Endodermal cell (in vitro differentiated cells): ENCODE results near the gene TNRC18. TPM values are rescaled to one million over a fixed set of nuclear protein-coding genes. Genes with fewer than 3 reads are reported as not detected.

Source experiments
- DNase-seq: peaks from one replicate; pipeline ENCODE4 v3.0.0-alpha.2; 2017
- H3K27ac ChIP-seq: 2 replicates; pipeline ENCODE4 v1.5.1; 2013; ENCODE audit warnings: mild to moderate bottlenecking, low read depth, low read length, moderate library complexity
- H3K27me3 ChIP-seq: 2 replicates; pipeline ENCODE4 v1.6.1; 2013; ENCODE audit warnings: mild to moderate bottlenecking, low read length, moderate library complexity; ENCODE audit not compliant: insufficient read depth, control insufficient read depth, poor library complexity, severe bottlenecking
- H3K36me3 ChIP-seq: 2 replicates; pipeline ENCODE4 v1.7.0; 2013; ENCODE audit warnings: mild to moderate bottlenecking, low read length, moderate library complexity; ENCODE audit not compliant: control insufficient read depth, insufficient read depth
- H3K4me1 ChIP-seq: one replicate; pipeline ENCODE4 v1.7.0; 2013; ENCODE audit warnings: low read length; ENCODE audit not compliant: control insufficient read depth, insufficient read depth
- H3K4me3 ChIP-seq: 2 replicates; pipeline ENCODE4 v1.5.1; 2013; ENCODE audit warnings: mild to moderate bottlenecking, low read length, moderate library complexity
- H3K9ac ChIP-seq: 2 replicates; pipeline ENCODE4 v1.6.1; 2013; ENCODE audit warnings: mild to moderate bottlenecking, low read length, moderate library complexity; ENCODE audit not compliant: poor library complexity, severe bottlenecking; ENCODE audit errors: extremely low read depth
- H3K9me3 ChIP-seq: 2 replicates; pipeline ENCODE4 v1.6.1; 2013; ENCODE audit warnings: mild to moderate bottlenecking, low read length, moderate library complexity; ENCODE audit not compliant: control insufficient read depth
- H3K27ac Mint-ChIP-seq: 2 replicates; pipeline ENCODE4 v1.8.0; 2020; ENCODE audit warnings: mixed read lengths
- H3K27me3 Mint-ChIP-seq: 2 replicates; pipeline ENCODE4 v1.8.0; 2021; ENCODE audit warnings: mild to moderate bottlenecking, mixed read lengths; ENCODE audit not compliant: insufficient read depth
- H3K36me3 Mint-ChIP-seq: 2 replicates; pipeline ENCODE4 v1.8.0; 2020; ENCODE audit warnings: low read depth, mixed read lengths
- H3K4me1 Mint-ChIP-seq: 2 replicates; pipeline ENCODE4 v1.8.0; 2020; ENCODE audit warnings: mixed read lengths
- H3K4me3 Mint-ChIP-seq: 2 replicates; pipeline ENCODE4 v1.8.0; 2020; ENCODE audit warnings: mild to moderate bottlenecking, moderate library complexity, mixed read lengths
- H3K9me3 Mint-ChIP-seq: 2 replicates; pipeline ENCODE4 v1.8.0; 2020; ENCODE audit warnings: mild to moderate bottlenecking, mixed read lengths
- WGBS, 2 experiments: methylation state at CpG; one replicate each; pipeline versions ENCODE4 v1.1.5 to v1.1.7; 2013; ENCODE audit warnings: missing lambda C conversion rate in 2 of 2, mixed read lengths in 1 of 2; ENCODE audit not compliant: insufficient coverage in 1 of 2, insufficient read length in 1 of 2; 5-methylcytosine and 5-hydroxymethylcytosine counted together
- total RNA-seq, 2 donors: library from RNA; stranded (reverse); fragmentation: NEBNext Ultra II Directional in 1 of 2; extraction: Animal tissue kit (Norgen Biotek cat#: 25700) in 1 of 2; gene quantifications; 2 replicates in 1 of 2; 3 replicates in 1 of 2; pipeline ENCODE4 v1.2.1, GENCODE V29; 2021
- TF ChIP-seq, protein P1 (sequence below): fragments of 200-600 bp; sonication (generic); conservative IDR thresholded peaks from 2 replicates; pipeline ENCODE4 v1.5.0; 2021; ENCODE audit warnings: antibody characterized with exemption, mild to moderate bottlenecking

Gene TNRC18
- total RNA-seq, 2 donors from 2014 or later = 103 to 136 TPM

DNA sequence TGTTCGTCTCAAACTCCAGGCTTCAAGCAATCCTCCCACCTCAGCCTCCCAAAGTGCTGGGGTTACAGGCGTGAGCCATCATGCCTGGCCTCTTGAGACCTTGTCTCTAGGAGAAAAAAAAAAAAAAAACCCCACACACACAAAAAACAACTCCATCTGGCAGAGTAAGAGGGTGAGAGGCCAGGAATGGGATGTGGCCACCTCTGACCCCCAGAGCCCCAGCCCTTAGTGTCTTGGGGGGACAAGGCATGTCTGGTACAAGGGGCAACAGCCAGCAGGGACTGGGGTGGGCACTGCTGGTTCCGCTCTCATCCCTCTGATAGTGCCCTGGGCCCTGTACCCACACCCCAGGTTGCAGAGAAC lies 15.6 kb upstream of the TNRC18 start:
- Histone ChIP-seq H3K27ac (no peak overlapping the region), H3K27me3 (no peaks in the 10 kb centered on the region), H3K4me3 (no peak overlapping the region), H3K9me3 (peaks cover 18% of the 10 kb centered on the region), H3K9ac (no peak overlapping the region), H3K36me3 (peaks cover 5% of the 10 kb centered on the region), H3K4me1 (no peaks in the 10 kb centered on the region)
- Mint-ChIP-seq H3K36me3 (peaks cover 25% of the 10 kb centered on the region), H3K4me1 (peaks cover 3% of the 10 kb centered on the region), H3K9me3 (peaks cover 18% of the 10 kb centered on the region), H3K27me3 (peaks cover 5% of the 10 kb centered on the region), H3K27ac (no peak overlapping the region), H3K4me3 (no peak overlapping the region)
- 94 to 100% methylated on average over 1 to 3 of the region's 3 CpGs for WGBS, 2 experiments
- TF ChIP-seq, protein P1, sequence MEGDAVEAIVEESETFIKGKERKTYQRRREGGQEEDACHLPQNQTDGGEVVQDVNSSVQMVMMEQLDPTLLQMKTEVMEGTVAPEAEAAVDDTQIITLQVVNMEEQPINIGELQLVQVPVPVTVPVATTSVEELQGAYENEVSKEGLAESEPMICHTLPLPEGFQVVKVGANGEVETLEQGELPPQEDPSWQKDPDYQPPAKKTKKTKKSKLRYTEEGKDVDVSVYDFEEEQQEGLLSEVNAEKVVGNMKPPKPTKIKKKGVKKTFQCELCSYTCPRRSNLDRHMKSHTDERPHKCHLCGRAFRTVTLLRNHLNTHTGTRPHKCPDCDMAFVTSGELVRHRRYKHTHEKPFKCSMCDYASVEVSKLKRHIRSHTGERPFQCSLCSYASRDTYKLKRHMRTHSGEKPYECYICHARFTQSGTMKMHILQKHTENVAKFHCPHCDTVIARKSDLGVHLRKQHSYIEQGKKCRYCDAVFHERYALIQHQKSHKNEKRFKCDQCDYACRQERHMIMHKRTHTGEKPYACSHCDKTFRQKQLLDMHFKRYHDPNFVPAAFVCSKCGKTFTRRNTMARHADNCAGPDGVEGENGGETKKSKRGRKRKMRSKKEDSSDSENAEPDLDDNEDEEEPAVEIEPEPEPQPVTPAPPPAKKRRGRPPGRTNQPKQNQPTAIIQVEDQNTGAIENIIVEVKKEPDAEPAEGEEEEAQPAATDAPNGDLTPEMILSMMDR = no peak
- DNase-seq = no peak

DNA sequence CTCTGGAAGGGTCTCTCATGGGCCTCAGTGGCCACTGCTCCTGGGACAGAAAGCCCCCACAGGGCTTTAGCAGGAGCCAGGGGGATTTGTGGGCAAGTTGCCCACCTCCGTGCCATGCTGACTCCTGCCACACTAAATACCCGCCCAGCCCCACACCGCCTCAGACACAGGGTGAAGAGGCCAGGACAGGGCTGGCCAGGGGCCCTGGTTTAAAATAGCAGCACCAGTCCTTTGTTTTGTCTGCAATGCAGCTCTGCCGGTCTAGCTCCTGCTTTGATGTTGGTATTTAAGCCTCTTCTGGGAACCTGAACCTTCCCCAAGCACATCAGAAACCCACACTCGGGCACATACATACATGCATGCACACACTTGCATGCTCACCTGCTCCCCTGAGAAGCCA lies 14.4 kb upstream of the TNRC18 start:
- H3K27ac ChIP-seq = peak overlapping the region; percentile 44
- TF ChIP-seq, protein P1 = no peak
- no peaks in the 10 kb centered on the region for H3K4me1 ChIP-seq
- Mint-ChIP-seq H3K9me3 (peaks cover 23% of the 10 kb centered on the region), H3K27ac (no peak overlapping the region), H3K27me3 (peaks cover 10% of the 10 kb centered on the region), H3K36me3 (peaks cover 28% of the 10 kb centered on the region), H3K4me1 (no peaks in the 10 kb centered on the region), H3K4me3 (no peak overlapping the region)
- no peak for DNase-seq
- H3K9me3 ChIP-seq = peaks cover 23% of the 10 kb centered on the region
- H3K4me3 ChIP-seq = no peak overlapping the region
- no peaks in the 10 kb centered on the region for H3K27me3 ChIP-seq
- 84 to 89% methylated on average over 4 to 5 of the region's 5 CpGs for WGBS, 2 experiments
- no peak overlapping the region for H3K9ac ChIP-seq
- peaks cover 11% of the 10 kb centered on the region for H3K36me3 ChIP-seq

DNA sequence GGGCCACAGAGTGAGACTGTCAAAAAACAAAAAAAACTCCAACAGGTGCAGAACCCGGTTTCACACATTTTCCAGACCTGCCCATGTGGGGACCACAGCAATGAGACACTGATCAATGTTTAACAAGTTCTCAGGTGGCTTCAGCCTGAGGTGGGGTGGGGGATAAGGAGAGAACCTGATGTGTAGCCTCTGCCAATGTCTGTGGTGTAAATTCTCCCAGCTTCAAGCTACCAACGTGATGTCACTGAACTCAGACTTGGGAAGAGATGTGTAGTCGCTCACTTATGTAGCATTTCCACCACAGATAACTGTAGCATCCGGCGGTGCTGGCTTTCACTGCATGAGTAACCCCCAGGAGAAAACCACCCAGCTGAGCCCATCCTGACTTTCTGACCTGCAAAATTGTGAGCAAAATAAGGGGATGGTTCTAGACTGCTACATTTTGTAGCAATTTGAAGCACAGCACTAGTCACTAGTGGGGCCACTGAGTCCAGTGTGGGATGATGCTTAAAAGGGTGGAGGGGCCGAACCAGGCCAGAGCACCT lies 13.8 kb upstream of the TNRC18 start:
- peaks cover 29% of the 10 kb centered on the region for H3K9me3 ChIP-seq
- DNase-seq = no peak
- peaks cover 28% of the 10 kb centered on the region for H3K9me3 Mint-ChIP-seq
- H3K27ac Mint-ChIP-seq = no peak overlapping the region
- no peak overlapping the region for H3K9ac ChIP-seq
- peaks cover 17% of the 10 kb centered on the region for H3K36me3 ChIP-seq
- H3K27me3 Mint-ChIP-seq = peaks cover 10% of the 10 kb centered on the region
- H3K4me1 ChIP-seq = no peaks in the 10 kb centered on the region
- no peaks in the 10 kb centered on the region for H3K27me3 ChIP-seq
- TF ChIP-seq, protein P1 = no peak
- H3K4me3 Mint-ChIP-seq = no peak overlapping the region
- H3K36me3 Mint-ChIP-seq = peaks cover 34% of the 10 kb centered on the region
- H3K4me1 Mint-ChIP-seq = no peaks in the 10 kb centered on the region
- WGBS, 2 experiments = 95 to 98% methylated on average over 5 to 6 of the region's 6 CpGs
- no peak overlapping the region for H3K27ac ChIP-seq
- no peak overlapping the region for H3K4me3 ChIP-seq
